GM23338 (cell line): ENCODE measurements around the gene RSL24D1.

ENCODE experiments used
- CREB1 ChIP-seq: fragments of 250-450 bp; sonication (Bioruptor Pico); IDR thresholded peaks from 2 replicates; pipeline ENCODE4 v1.5.0; 2020; ENCODE audit warnings: low read depth, mild to moderate bottlenecking, moderate library complexity
- CTCF ChIP-seq, 2 experiments: fragments of 200-600 bp in 1 of 2; sonication (generic) in 1 of 2; conservative IDR thresholded peaks; 2 replicates each; pipeline versions ENCODE4 v1.5.1 to v1.6.1; 2016 to 2017; ENCODE audit warnings: antibody characterized with exemption in 2 of 2, low read depth in 2 of 2, mild to moderate bottlenecking in 2 of 2, moderate library complexity in 1 of 2
- ETS1 ChIP-seq: IDR thresholded peaks from 2 replicates; pipeline ENCODE4 v1.6.1; 2016; ENCODE audit warnings: antibody characterized with exemption
- EZH2 ChIP-seq: fragments of 200-600 bp; sonication (generic); IDR thresholded peaks from one replicate; pipeline ENCODE4 v1.8.0; 2017; ENCODE audit warnings: antibody characterized with exemption, mild to moderate bottlenecking, low read depth; ENCODE audit not compliant: unreplicated experiment
- EZH2phosphoT487 ChIP-seq: fragments of 200-600 bp; sonication (generic); IDR thresholded peaks from one replicate; pipeline ENCODE4 v1.8.1; 2018; ENCODE audit warnings: antibody characterized with exemption; ENCODE audit not compliant: unreplicated experiment
- JUNB ChIP-seq: IDR thresholded peaks from one replicate; pipeline ENCODE4 v1.6.1; 2016; ENCODE audit warnings: antibody characterized with exemption; ENCODE audit not compliant: unreplicated experiment
- POLR2AphosphoS5 ChIP-seq: IDR thresholded peaks from 2 replicates; pipeline ENCODE4 v1.6.1; 2016; ENCODE audit warnings: antibody characterized with exemption, low read depth
- REST ChIP-seq: IDR thresholded peaks from one replicate; pipeline ENCODE4 v1.6.1; 2018; ENCODE audit warnings: antibody characterized with exemption; ENCODE audit not compliant: unreplicated experiment
- STAT1 ChIP-seq: IDR thresholded peaks from one replicate; pipeline ENCODE4 v1.6.1; 2016; ENCODE audit warnings: antibody characterized with exemption; ENCODE audit not compliant: unreplicated experiment
- ZNF114 ChIP-seq: fragments of 250-450 bp; sonication (Bioruptor Pico); IDR thresholded peaks from 2 replicates; pipeline ENCODE4 v1.5.0; 2020; ENCODE audit warnings: mild to moderate bottlenecking, moderate library complexity
- ZNF462 ChIP-seq: fragments of 250-450 bp; sonication (Bioruptor Pico); IDR thresholded peaks from 2 replicates; pipeline ENCODE4 v1.5.0; 2020; ENCODE audit warnings: mild to moderate bottlenecking, moderate library complexity

- no peak for TF ChIP-seq CTCF (conservative IDR thresholded peaks at IDR 0.05; ENCODE audit: low read depth in 2 of 2)
- no peak for TF ChIP-seq EZH2phosphoT487
- TF ChIP-seq POLR2AphosphoS5 = no peak
- no peak for TF ChIP-seq JUNB
- TF ChIP-seq ZNF114 = no peak
- TF ChIP-seq EZH2 = no peak
- no peak for TF ChIP-seq ETS1
- TF ChIP-seq STAT1 = no peak
- no peak for TF ChIP-seq REST
- no peak for TF ChIP-seq CREB1 (CRISPR knock-in tag)
- TF ChIP-seq ZNF462 = no peak
Measured at GRCh38 chr15:55235546-55236036, 38.9 kb upstream of the RSL24D1 start.
